Motor neuron (in vitro differentiated cells): ENCODE data around the gene PHLDA2. TPM values are rescaled to one million over a fixed set of nuclear protein-coding genes. Genes with fewer than 3 reads are reported as not detected.

Source experiments
- ATAC-seq, 8 experiments: fragments of 200-7000 bp; cut with Tn5 transposase; replicated peaks in 6 of 8; 2 replicates each; pipeline ENCODE4 v1.8.0; 2021; ENCODE audit warnings: mild to moderate bottlenecking in 8 of 8, moderate library complexity in 8 of 8
- H3K27ac ChIP-seq, 2 donors: fragments of 250-450 bp; sonication (Bioruptor Pico); 2 replicates each; pipeline ENCODE4 v1.9.0; 2021; ENCODE audit warnings: antibody characterized with exemption in 2 of 2, mild to moderate bottlenecking in 2 of 2, moderate library complexity in 1 of 2
- H3K4me1 ChIP-seq, 2 donors: fragments of 250-450 bp; sonication (Bioruptor Pico); replicated peaks in 1 of 2; 2 replicates each; pipeline ENCODE4 v1.6.1; 2021; ENCODE audit warnings: antibody characterized with exemption in 2 of 2, mild to moderate bottlenecking in 2 of 2, moderate library complexity in 1 of 2
- H3K4me3 ChIP-seq, 5 donors: fragments of 250-450 bp; sonication (Bioruptor Pico); 2 replicates each; pipeline ENCODE4 v1.9.0; 2021; ENCODE audit warnings: antibody characterized with exemption in 5 of 5, mild to moderate bottlenecking in 5 of 5, moderate library complexity in 4 of 5
- WGBS, 10 experiments: fragments of 450-650 bp; shearing (Covaris generic); methylation state at CpG; one replicate each; pipeline ENCODE4 v1.0.0; 2022; 5-methylcytosine and 5-hydroxymethylcytosine counted together
- in situ Hi-C, 9 experiments: fragments of 400-800 bp; cut with MboI; loops; one replicate each; pipeline ENCODE4 v1.15.0; 2021; ENCODE audit warnings: low sequenced_read_pairs in 9 of 9, low pct_unique_long_range_greater_than_20kb in 2 of 9; ENCODE audit not compliant: unreplicated experiment in 9 of 9
- total RNA-seq, 8 experiments: library from RNA; unstranded; fragments of 300-600 nt; gene quantifications; 2 replicates each; pipeline versions ENCODE4 v1.2.3 to v1.2.4, GENCODE V29; 2022

The PHLDA2 gene
- total RNA-seq, result 10 to 100 TPM in 1 of 8 experiments, 1 to 10 TPM in 5, under 1 TPM in 2; 0.37 to 40.8 (median 2.2) TPM

- in situ Hi-C loops, result no loop called here
- H3K27ac ChIP-seq, result peak within 1 kb of the TSS in 1 of 2 donors; percentile 58
- H3K4me3 ChIP-seq, result peak within 1 kb of the TSS; percentile 29 to 53 (median 38)
- H3K4me1 ChIP-seq, result peaks cover 7 to 12% of the 10 kb centered on the region in 2 donors
- peak; percentile 10 to 55 (median 34) for ATAC-seq
- WGBS, 10 experiments, result 0 to 7% (median 0%) methylated on average over 1 to 9 of the region's 113 CpGs; no CpG with 5 or more reads in 6 of the 10 experiments
Observed at GRCh38 chr11:2928605-2929530, at the start of gene PHLDA2. PHLDA2 (minus strand) TSS chr11:2929420; CDS start chr11:2929364, 56 bp downstream.

- ATAC-seq, result no peak
- in situ Hi-C loops, result no loop called here
- Histone ChIP-seq H3K4me1 (no peaks in the 10 kb centered on the region), H3K4me3 (no peak overlapping the region), H3K27ac (no peak overlapping the region)
- WGBS, 10 experiments, result 73 to 100% (median 91%) methylated on average over 2 to 5 of the region's 7 CpGs; no CpG with 5 or more reads in 3 of the 10 experiments
Observed at GRCh38 chr11:2977113-2977512, 47.9 kb upstream of the PHLDA2 start.

- ATAC-seq, result no peak
- WGBS, 10 experiments, result 58 to 100% (median 89%) methylated on average over 1 to 6 of the region's 6 CpGs; no CpG with 5 or more reads in 1 of the 10 experiments
- Histone ChIP-seq H3K27ac (no peak overlapping the region), H3K4me1 (no peaks in the 10 kb centered on the region), H3K4me3 (no peak overlapping the region)
- in situ Hi-C loops, result no loop called here
Observed at GRCh38 chr11:2976294-2977063, 47.3 kb upstream of the PHLDA2 start.

- peak in 6 of 8 experiments; percentile 27 to 90 (median 70) for ATAC-seq
- Histone ChIP-seq H3K27ac (no peak overlapping the region), H3K4me1 (no peaks in the 10 kb centered on the region), H3K4me3 (no peak overlapping the region)
- in situ Hi-C loops, result no loop called here
- 83 to 100% (median 100%) methylated on average over 1 to 3 of the region's 4 CpGs; no CpG with 5 or more reads in 4 of the 10 experiments for WGBS, 10 experiments
Observed at GRCh38 chr11:2975594-2975993, 46.4 kb upstream of the PHLDA2 start.

GRCh38 chr11:2974272-2974671, 45.1 kb upstream of the PHLDA2 start:
- no peak for ATAC-seq
- Histone ChIP-seq H3K4me1 (no peaks in the 10 kb centered on the region), H3K4me3 (no peak overlapping the region), H3K27ac (no peak overlapping the region)
- in situ Hi-C loops, result no loop called here
- 80 to 100% (median 98%) methylated on average over 1 to 3 of the region's 3 CpGs for WGBS, 10 experiments

GRCh38 chr11:2968341-2968900, 39.2 kb upstream of the PHLDA2 start:
- WGBS, 10 experiments, result 28 to 100% (median 77%) methylated on average over 1 to 6 of the region's 6 CpGs; no CpG with 5 or more reads in 1 of the 10 experiments
- Histone ChIP-seq H3K4me3 (no peak overlapping the region), H3K4me1 (no peaks in the 10 kb centered on the region), H3K27ac (no peak overlapping the region)
- in situ Hi-C loops, result no loop called here
- no peak for ATAC-seq

- H3K27ac ChIP-seq, result no peak overlapping the region
- no peak overlapping the region for H3K4me3 ChIP-seq
- no peak for ATAC-seq
- no peaks in the 10 kb centered on the region for H3K4me1 ChIP-seq
- in situ Hi-C loops, result no loop called here
- 93 to 100% (median 100%) methylated on average over 1 to 4 of the region's 4 CpGs; no CpG with 5 or more reads in 5 of the 10 experiments for WGBS, 10 experiments
Observed at GRCh38 chr11:2964782-2965181, 35.6 kb upstream of the PHLDA2 start.

- in situ Hi-C loops, result no loop called here
- ATAC-seq, result no peak
- H3K4me3 ChIP-seq, result no peak overlapping the region
Observed at GRCh38 chr11:2963761-2964160, 34.5 kb upstream of the PHLDA2 start.

GRCh38 chr11:2963112-2963754, 34.0 kb upstream of the PHLDA2 start:
- WGBS, 10 experiments, result 78 to 100% (median 95%) methylated on average over 1 to 7 of the region's 7 CpGs; no CpG with 5 or more reads in 3 of the 10 experiments
- Histone ChIP-seq H3K4me1 (no peaks in the 10 kb centered on the region), H3K27ac (no peak overlapping the region), H3K4me3 (no peak overlapping the region)
- in situ Hi-C loops, result no loop called here
- ATAC-seq, result no peak

More at GRCh38 chr11:2963761-2964160, 34.5 kb upstream of the PHLDA2 start:
- H3K4me1 ChIP-seq, result no peaks in the 10 kb centered on the region
- WGBS, 10 experiments, result 61 to 100% (median 98%) methylated on average over 1 to 5 of the region's 6 CpGs; no CpG with 5 or more reads in 2 of the 10 experiments
- no peak overlapping the region for H3K27ac ChIP-seq

- WGBS, 10 experiments, result 59 to 100% (median 88%) methylated on average over 1 to 5 of the region's 5 CpGs; no CpG with 5 or more reads in 1 of the 10 experiments
- no peak overlapping the region for H3K27ac ChIP-seq
- no peak overlapping the region for H3K4me3 ChIP-seq
- no peaks in the 10 kb centered on the region for H3K4me1 ChIP-seq
- in situ Hi-C loops, result no loop called here
- ATAC-seq, result no peak
Observed at GRCh38 chr11:2961080-2961479, 31.9 kb upstream of the PHLDA2 start.

- in situ Hi-C loops, result no loop called here
- ATAC-seq, result peak in 2 of 8 experiments; percentile 70 to 71
- Histone ChIP-seq H3K27ac (no peak overlapping the region), H3K4me3 (no peak overlapping the region), H3K4me1 (no peaks in the 10 kb centered on the region)
- WGBS, 10 experiments, result 80 to 100% (median 90%) methylated on average over 2 to 6 of the region's 7 CpGs; no CpG with 5 or more reads in 2 of the 10 experiments
Observed at GRCh38 chr11:2960139-2960538, 30.9 kb upstream of the PHLDA2 start.

- in situ Hi-C loops, result no loop called here
- H3K4me3 ChIP-seq, result no peak overlapping the region
- H3K4me1 ChIP-seq, result no peaks in the 10 kb centered on the region
- no peak overlapping the region for H3K27ac ChIP-seq
- ATAC-seq, result no peak
- WGBS, 10 experiments, result 0 to 100% (median 72%) methylated on average over 1 to 3 of the region's 3 CpGs; no CpG with 5 or more reads in 2 of the 10 experiments
Observed at GRCh38 chr11:2958251-2958650, 29.0 kb upstream of the PHLDA2 start.
